IMR-90 (cell line): ENCODE measurements around the gene DAPK1. TPM values are rescaled to one million over a fixed set of nuclear protein-coding genes. Genes with fewer than 3 reads are reported as not detected.

Experiments used
- ATAC-seq: fragments of 200-7000 bp; cut with Tn5 transposase; 2 replicates; pipeline ENCODE4 v1.9.1; 2020; ENCODE audit warnings: low read depth, mild to moderate bottlenecking, moderate library complexity
- BruUV-seq: library from RNA; stranded (reverse); fragments of 400-500 nt; replicated peaks from 2 replicates; lab custom pipeline; 2021; lab: Mats Ljungman, UMichigan
- CTCF ChIA-PET: fragments of 300-600 bp; formaldehyde crosslinking; extraction: SDS; loops from one replicate; lab custom pipeline; 2021; ENCODE audit warnings: antibody characterized with exemption; lab: Yijun Ruan, JAX
- POLR2A ChIA-PET: fragments of 300-600 bp; sonication (Branson Sonifier 250); formaldehyde crosslinking; loops from one replicate; lab custom pipeline; 2022; ENCODE audit warnings: antibody characterized with exemption; ENCODE audit not compliant: unreplicated experiment; lab: Charles Lee
- DNase-seq: peaks from one replicate; pipeline ENCODE4 v3.0.0; 2013
- H2AFZ ChIP-seq: replicated peaks from 2 replicates; pipeline ENCODE3; 2013; ENCODE audit warnings: low read length, mild to moderate bottlenecking; ENCODE audit not compliant: poor library complexity
- H2AK5ac ChIP-seq: 2 replicates; pipeline ENCODE4 v1.6.1; 2013; ENCODE audit warnings: low read depth, low read length, inconsistent platforms
- H2AK9ac ChIP-seq: replicated peaks from 2 replicates; pipeline ENCODE3; 2013; ENCODE audit warnings: mild to moderate bottlenecking, low read depth, low read length, moderate library complexity; ENCODE audit not compliant: poor library complexity
- H2BK120ac ChIP-seq: 2 replicates; pipeline ENCODE4 v1.6.1; 2013; ENCODE audit warnings: low read depth, low read length, inconsistent platforms
- H2BK15ac ChIP-seq: 3 replicates; pipeline ENCODE4 v1.6.1; 2013; ENCODE audit warnings: low read depth, low read length, inconsistent platforms
- H2BK20ac ChIP-seq: 2 replicates; pipeline ENCODE4 v1.6.1; 2013; ENCODE audit warnings: low read depth, mild to moderate bottlenecking, inconsistent platforms, low read length, moderate library complexity
- H2BK5ac ChIP-seq: 2 replicates; pipeline ENCODE4 v1.6.1; 2013; ENCODE audit warnings: mild to moderate bottlenecking, low read depth, low read length, inconsistent platforms; ENCODE audit not compliant: poor library complexity, severe bottlenecking
- H3K14ac ChIP-seq: replicated peaks from 2 replicates; pipeline ENCODE4 v1.6.1; 2013; ENCODE audit warnings: low read depth, low read length, inconsistent platforms
- H3K18ac ChIP-seq: 2 replicates; pipeline ENCODE4 v1.6.1; 2013; ENCODE audit warnings: low read depth, low read length, control low read depth
- H3K23ac ChIP-seq: 2 replicates; pipeline ENCODE4 v1.6.1; 2013; ENCODE audit warnings: low read depth, low read length, inconsistent platforms
- H3K27ac ChIP-seq: 2 replicates; pipeline ENCODE4 v1.5.1; 2013; ENCODE audit warnings: mild to moderate bottlenecking, control low read depth, low read length; ENCODE audit not compliant: insufficient read depth
- H3K27me3 ChIP-seq: 2 replicates; pipeline ENCODE4 v1.6.1; 2013; ENCODE audit warnings: low read length; ENCODE audit not compliant: control insufficient read depth, insufficient read depth
- H3K36me3 ChIP-seq: 2 replicates; pipeline ENCODE4 v1.6.1; 2013; ENCODE audit warnings: low read length, mixed read lengths; ENCODE audit not compliant: control insufficient read depth, insufficient read depth
- H3K4ac ChIP-seq: 2 replicates; pipeline ENCODE4 v1.6.1; 2013; ENCODE audit warnings: low read depth, low read length, inconsistent platforms
- H3K4me1 ChIP-seq: 2 replicates; pipeline ENCODE4 v1.6.1; 2013; ENCODE audit warnings: low read length, mixed read lengths; ENCODE audit not compliant: control insufficient read depth, insufficient read depth
- H3K4me2 ChIP-seq: 2 replicates; pipeline ENCODE4 v1.6.1; 2013; ENCODE audit warnings: low read depth, mild to moderate bottlenecking, control low read depth, low read length, moderate library complexity
- H3K4me3 ChIP-seq: 2 replicates; pipeline ENCODE4 v1.5.1; 2013; ENCODE audit warnings: low read depth, mild to moderate bottlenecking, control low read depth, low read length, moderate library complexity; ENCODE audit not compliant: insufficient read depth
- H3K56ac ChIP-seq: 2 replicates; pipeline ENCODE4 v1.6.1; 2013; ENCODE audit warnings: low read length, inconsistent platforms; ENCODE audit not compliant: insufficient read depth; ENCODE audit errors: extremely low read depth
- H3K79me1 ChIP-seq, 2 experiments: 2 replicates each; pipeline ENCODE4 v1.6.1; 2013; ENCODE audit warnings: low read length in 2 of 2, inconsistent platforms in 1 of 2, low read depth in 1 of 2
- H3K9ac ChIP-seq: 2 replicates; pipeline ENCODE4 v1.6.1; 2013; ENCODE audit warnings: low read depth, low read length, control low read depth
- H3K9me1 ChIP-seq: 2 replicates; pipeline ENCODE4 v1.6.1; 2013; ENCODE audit warnings: low read length, inconsistent platforms; ENCODE audit not compliant: insufficient read depth
- H3K9me3 ChIP-seq: 2 replicates; pipeline ENCODE4 v1.6.1; 2013; ENCODE audit warnings: low read length; ENCODE audit not compliant: control insufficient read depth, insufficient read depth
- H4K20me1 ChIP-seq: 2 replicates; pipeline ENCODE4 v1.6.1; 2013; ENCODE audit warnings: low read length, inconsistent platforms; ENCODE audit not compliant: insufficient read depth
- H4K5ac ChIP-seq: 2 replicates; pipeline ENCODE4 v1.6.1; 2013; ENCODE audit warnings: mild to moderate bottlenecking, low read depth, low read length, control low read depth
- H4K8ac ChIP-seq, 2 experiments: 2 replicates each; pipeline ENCODE4 v1.6.1; 2013; ENCODE audit warnings: low read depth in 2 of 2, low read length in 2 of 2, control low read depth in 1 of 2, inconsistent platforms in 1 of 2
- H4K91ac ChIP-seq: 2 replicates; pipeline ENCODE4 v1.6.1; 2013; ENCODE audit warnings: low read depth, low read length, inconsistent platforms; ENCODE audit not compliant: insufficient read depth
- CHD1 ChIP-seq: IDR thresholded peaks from 2 replicates; pipeline ENCODE4 v1.6.1; 2012; ENCODE audit warnings: low read depth, low read length, improper control_type of control experiment
- FOS ChIP-seq: fragments of 150-350 bp; IDR thresholded peaks from 2 replicates; pipeline ENCODE4 v1.6.1; 2016; ENCODE audit warnings: low read depth, low read length
- MAFK ChIP-seq: IDR thresholded peaks from 2 replicates; pipeline ENCODE4 v1.6.1; 2012; ENCODE audit warnings: low read depth, low read length, improper control_type of control experiment
- USF2 ChIP-seq: fragments of 150-350 bp; IDR thresholded peaks from 2 replicates; pipeline ENCODE4 v1.6.1; 2017; ENCODE audit warnings: mild to moderate bottlenecking, antibody characterized with exemption, low read length, low read depth
- WGBS, 2 experiments: methylation state at CpG; one replicate each; pipeline versions ENCODE4 v1.1.5 to v1.1.7; 2013; ENCODE audit warnings: missing lambda C conversion rate in 2 of 2; ENCODE audit not compliant: insufficient read length in 1 of 2; ENCODE audit errors: extremely low coverage in 2 of 2; 5-methylcytosine and 5-hydroxymethylcytosine counted together
- dilution Hi-C: fragments of 300-500 bp; cut with HindIII; formaldehyde crosslinking; loops from one replicate; pipeline ENCODE4 v1.14.3; 2018; ENCODE audit warnings: low sequenced_read_pairs; ENCODE audit not compliant: unreplicated experiment
- in situ Hi-C: fragments of 300-500 bp; cut with MboI; formaldehyde crosslinking; loops from 3 replicates; pipeline ENCODE4 v1.14.3; 2019; ENCODE audit warnings: low sequenced_read_pairs, inconsistent platforms, mixed read lengths
- intact Hi-C: fragments of 100-400 bp; cut with micrococcal nuclease; formaldehyde crosslinking; loops from 2 replicates; pipeline ENCODE4 v1.10.0; 2022
- polyA plus RNA-seq, 3 experiments: library from polyadenylated mRNA; depleted of rRNA; stranded (reverse); fragments of >200 nt; gene quantifications; 2 replicates each; pipeline ENCODE4 v1.2.3, GENCODE V29; 2012; ENCODE audit warnings: low replicate concordance in 1 of 3
- total RNA-seq: library from RNA; depleted of rRNA; stranded (reverse); fragments of >200 nt; gene quantifications from 2 replicates; pipeline ENCODE4 v1.2.3, GENCODE V29; 2012

DAPK1 gene
- total and polyA plus RNA-seq, 2 of the 4 experiments (the other 2 are of a cell fraction): under 0.01 to 0.03 TPM

- dilution Hi-C loops (no loop called here), intact Hi-C loops (no loop called here), in situ Hi-C loops (no loop called here)
- H4K20me1 ChIP-seq: no peaks in the 10 kb centered on the region
- H3K18ac ChIP-seq: no peak overlapping the region
- H3K4me3 ChIP-seq: no peak overlapping the region
- no peaks in the 10 kb centered on the region for H3K36me3 ChIP-seq
- H3K9ac ChIP-seq: no peak overlapping the region
- ChIA-PET POLR2A (no interaction called here), CTCF (interaction anchor here (0.5 kb wide), 1 partner anchor 14 kb away, joined by 3 read pairs; no protein-coding TSS in a partner anchor)
- H2AK5ac ChIP-seq: no peak overlapping the region
- no peak overlapping the region for H4K5ac ChIP-seq
- H3K27ac ChIP-seq: no peak overlapping the region
- H3K9me1 ChIP-seq: no peaks in the 10 kb centered on the region
- H3K4me1 ChIP-seq: no peaks in the 10 kb centered on the region
- H2AK9ac ChIP-seq: no peak overlapping the region
- H2BK15ac ChIP-seq: no peak overlapping the region
- no peak overlapping the region for H2BK20ac ChIP-seq
- no peak overlapping the region for H2BK5ac ChIP-seq
- H3K9me3 ChIP-seq: 0 out of 2 replicates have a peak, but pooled peaks cover 1% of the 10 kb centered on the region
- no peak overlapping the region for H3K14ac ChIP-seq
- DNase-seq: no peak
- H3K23ac ChIP-seq: no peak overlapping the region
- no peaks in the 10 kb centered on the region for H3K79me1 ChIP-seq
- H3K4ac ChIP-seq: no peak overlapping the region
- no peak overlapping the region for H3K4me2 ChIP-seq
- ATAC-seq: no peak
- H4K91ac ChIP-seq: no peak overlapping the region
- no peak overlapping the region for H2AFZ ChIP-seq
- H2BK120ac ChIP-seq: no peak overlapping the region
- no peak for TF ChIP-seq USF2
- TF ChIP-seq MAFK: no peak
- TF ChIP-seq CHD1: no peak
- no peak for TF ChIP-seq FOS
- H4K8ac ChIP-seq: no peak overlapping the region
- H3K27me3 ChIP-seq: peaks cover 5% of the 10 kb centered on the region; the same call in 1 of the 2 replicates
- no TSS peak for BruUV-seq
- no CpG with 5 or more reads among the region's 2 CpGs for WGBS, 2 experiments
- H3K56ac ChIP-seq: no peak overlapping the region
These were observed 253.1 kb downstream of the DAPK1 start for GRCh38 chr9:87750726-87751125.
